ENCODE data around the gene ATG2A. TPM values are rescaled to one million over a fixed set of nuclear protein-coding genes. Genes with fewer than 3 reads are reported as not detected.

ATG2A gene
- total and polyA plus RNA-seq, 10 of the 15 experiments (the other 5 are each of a cell fraction or from before 2014, with no cell fraction given) = 0.08 to 19.0 (median 4.6) TPM

GRCh38 chr11:64859542-64860414 is 57.2 kb downstream of the ATG2A start (continued):
- peak; percentile 59 for TF ChIP-seq RELA (IDR thresholded peaks at IDR 0.05; ENCODE audit: borderline replicate concordance, partially characterized antibody)
- TF ChIP-seq ZNF207 (IDR thresholded peaks at IDR 0.05; ENCODE audit: borderline replicate concordance) = no peak
- TF ChIP-seq POLR2AphosphoS2 (IDR thresholded peaks at IDR 0.05; ENCODE audit: low read depth, low read length) = no peak
- peak; percentile 63 for TF ChIP-seq BACH1 (IDR thresholded peaks at IDR 0.05; ENCODE audit: borderline replicate concordance)
- TF ChIP-seq CHD2 (IDR thresholded peaks at IDR 0.05; ENCODE audit: borderline replicate concordance, low read depth, low read length) = peak; percentile 76
- TF ChIP-seq TARDBP (IDR thresholded peaks at IDR 0.05; ENCODE audit: borderline replicate concordance) = peak; percentile 68; the same call in 1 of the 2 replicates
- TF ChIP-seq YBX1 (IDR thresholded peaks at IDR 0.05) = no peak
- no peak for TF ChIP-seq HCFC1 (IDR thresholded peaks at IDR 0.05; ENCODE audit: low read length)
- TF ChIP-seq ZNF274 (IDR thresholded peaks at IDR 0.05; ENCODE audit: insufficient read depth, insufficient read length) = no peak
- TF ChIP-seq NKRF (conservative IDR thresholded peaks at IDR 0.05) = 0 out of 2 replicates have a peak, but pooled peaks have one; percentile 44
- no peak for TF ChIP-seq PKNOX1 (IDR thresholded peaks at IDR 0.05)
- peak; percentile 73 for TF ChIP-seq YY1 (IDR thresholded peaks at IDR 0.05; ENCODE audit: low read depth, low read length)
- peak; percentile 97 for TF ChIP-seq IRF4 (IDR thresholded peaks at IDR 0.05; ENCODE audit: low read depth, low read length)
- TF ChIP-seq MLLT1 (IDR thresholded peaks at IDR 0.05) = no peak
- 0 out of 2 replicates have a peak, but pooled peaks have one; percentile 53 for TF ChIP-seq CHD1 (IDR thresholded peaks at IDR 0.05; ENCODE audit: low read depth, low read length)
- TF ChIP-seq ETV6 (conservative IDR thresholded peaks at IDR 0.05 in 1 of 2, IDR thresholded peaks at IDR 0.05 in 1 of 2; ENCODE audit: borderline replicate concordance in 1 of 2, low read depth in 1 of 2) = peak in 1 of 2 experiments; percentile 99; a peak in 2 of 4 replicates
- peak; percentile 95 for TF ChIP-seq CREM (IDR thresholded peaks at IDR 0.05; ENCODE audit: low read depth)
- TF ChIP-seq BRCA1 (IDR thresholded peaks at IDR 0.05; ENCODE audit: low read depth, low read length) = no peak
- no peak for TF ChIP-seq PAX8 (IDR thresholded peaks at IDR 0.05)
- 0 out of 2 replicates have a peak, but pooled peaks have one; percentile 54 for TF ChIP-seq RCOR1 (conservative IDR thresholded peaks at IDR 0.05; ENCODE audit: low read depth, low read length)
- no peak for TF ChIP-seq E2F4 (IDR thresholded peaks at IDR 0.05; ENCODE audit: low read depth, low read length)
- TF ChIP-seq SMC3 (IDR thresholded peaks at IDR 0.05; ENCODE audit: borderline replicate concordance, low read length) = peak; percentile 14; the same call in 1 of the 2 replicates
- peak; percentile 9 for TF ChIP-seq SIX5 (IDR thresholded peaks at IDR 0.05; ENCODE audit: low read depth, low read length, severe bottlenecking)
- TF ChIP-seq DPF2 (IDR thresholded peaks at IDR 0.05) = peak; percentile 82
- peak; percentile 88 for TF ChIP-seq GATAD2B (conservative IDR thresholded peaks at IDR 0.05; ENCODE audit: low read depth)
